ENCODE results near the gene MAPRE2.

Gene MAPRE2

DNA sequence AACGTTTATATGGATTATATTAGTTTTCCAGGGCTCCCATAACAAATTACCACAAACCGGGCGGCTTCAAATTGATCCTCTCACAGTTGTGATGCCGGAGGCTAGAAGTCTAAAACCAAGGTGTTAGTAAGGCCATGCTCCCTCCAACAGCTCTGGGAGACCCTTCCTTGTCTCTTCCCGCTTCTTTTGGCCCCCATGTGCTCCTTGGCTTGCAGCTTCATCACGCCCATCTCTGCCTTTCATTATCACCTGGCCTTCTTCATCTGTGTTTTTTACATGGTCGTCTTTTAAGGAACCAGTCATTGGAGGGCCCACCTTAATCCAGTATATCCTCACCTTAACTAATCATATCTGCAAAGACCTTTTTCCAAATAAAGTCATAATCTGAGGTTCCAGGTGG is 13.9 kb downstream of the MAPRE2 start:
- DNase-seq (ENCODE audit: low spot score), result no peak
- peaks cover 0 to 5% of the 10 kb centered on the region in 2 donors for H3K9me3 ChIP-seq (replicated peaks in 1 of 2; ENCODE audit: control insufficient read depth in 2 of 2, insufficient read depth in 1 of 2, low read depth in 1 of 2, low read length in 2 of 2)
- H3K23ac ChIP-seq (ENCODE audit: low read depth, low read length, poor library complexity), result no peak overlapping the region
- H3K18ac ChIP-seq (ENCODE audit: low read length), result no peak overlapping the region
- no peak overlapping the region for H3K14ac ChIP-seq (ENCODE audit: low read length)
- no peak overlapping the region for H3K4me3 ChIP-seq (ENCODE audit: low read length in 2 of 2)
- peaks cover 1% of the 10 kb centered on the region for H3K79me1 ChIP-seq (ENCODE audit: low read depth, low read length)
- no peak overlapping the region for H2BK120ac ChIP-seq (ENCODE audit: low read depth, low read length)
- H4K91ac ChIP-seq (ENCODE audit: low read depth, low read length, poor library complexity), result no peak overlapping the region
- H3K4me1 ChIP-seq (ENCODE audit: control insufficient read depth in 2 of 2, insufficient read depth in 1 of 2, low read depth in 1 of 2, low read length in 2 of 2), result peaks cover 7 to 10% of the 10 kb centered on the region in 2 donors
- no peak overlapping the region for H3K4me2 ChIP-seq (ENCODE audit: insufficient read depth, low read length, poor library complexity, severe bottlenecking)
- no peak overlapping the region for H4K8ac ChIP-seq (ENCODE audit: low read depth, low read length)
- no peak overlapping the region for H2BK5ac ChIP-seq (ENCODE audit: low read length)
- H2BK15ac ChIP-seq (ENCODE audit: low read length), result no peak overlapping the region
- H3K27ac ChIP-seq (replicated peaks; ENCODE audit: low read length), result no peak overlapping the region
- H2AK5ac ChIP-seq (ENCODE audit: low read depth, low read length), result no peak overlapping the region
- H3K4ac ChIP-seq (ENCODE audit: low read length), result no peak overlapping the region
- no peaks in the 10 kb centered on the region for H3K36me3 ChIP-seq (replicated peaks in 1 of 2; ENCODE audit: control insufficient read depth in 2 of 2, insufficient read depth in 2 of 2, low read length in 2 of 2)
- H2AFZ ChIP-seq (ENCODE audit: low read length), result no peak overlapping the region
- no peaks in the 10 kb centered on the region for H3K27me3 ChIP-seq (ENCODE audit: control insufficient read depth in 3 of 3, insufficient read depth in 3 of 3, low read depth in 1 of 3, low read length in 3 of 3)
- no CpG with 5 or more reads among the region's 7 CpGs for WGBS, 2 donors (ENCODE audit: extremely low coverage in 2 of 2, insufficient read length in 2 of 2, insufficient replicate concordance in 1 of 2)
- no peak overlapping the region for H3K9ac ChIP-seq (ENCODE audit: low read depth, low read length, poor library complexity)
- no peak overlapping the region for H2BK12ac ChIP-seq (ENCODE audit: low read length)

DNA sequence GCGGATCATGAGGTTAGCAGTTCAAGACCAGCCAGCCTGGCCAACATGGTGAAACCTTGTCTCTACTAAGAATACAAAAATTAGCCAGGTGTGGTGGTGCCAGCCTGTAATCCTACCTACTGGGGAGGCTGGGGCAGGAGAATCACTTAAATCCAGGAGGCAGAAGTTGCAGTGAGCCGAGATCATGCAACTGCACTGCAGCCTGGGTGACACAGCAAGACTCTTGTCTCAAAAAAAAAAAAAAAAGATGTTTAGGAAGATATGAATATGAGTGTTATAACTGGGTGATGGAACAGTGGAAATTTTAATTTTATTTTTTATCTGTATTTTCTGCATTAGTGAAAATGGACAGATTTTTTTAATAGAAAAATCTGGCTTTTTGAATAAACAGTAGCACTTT is 14.5 kb downstream of the MAPRE2 start:
- peaks cover 1% of the 10 kb centered on the region for H3K79me1 ChIP-seq (ENCODE audit: low read depth, low read length)
- WGBS, 2 donors (ENCODE audit: extremely low coverage in 2 of 2, insufficient read length in 2 of 2, insufficient replicate concordance in 1 of 2), result no CpG with 5 or more reads among the region's 2 CpGs
- no peak overlapping the region for H3K18ac ChIP-seq (ENCODE audit: low read length)
- no peak overlapping the region for H3K4me2 ChIP-seq (ENCODE audit: insufficient read depth, low read length, poor library complexity, severe bottlenecking)
- H4K91ac ChIP-seq (ENCODE audit: low read depth, low read length, poor library complexity), result no peak overlapping the region
- H3K4ac ChIP-seq (ENCODE audit: low read length), result no peak overlapping the region
- H2AFZ ChIP-seq (ENCODE audit: low read length), result no peak overlapping the region
- peaks cover 0 to 5% of the 10 kb centered on the region in 2 donors for H3K9me3 ChIP-seq (replicated peaks in 1 of 2; ENCODE audit: control insufficient read depth in 2 of 2, insufficient read depth in 1 of 2, low read depth in 1 of 2, low read length in 2 of 2)
- H2BK12ac ChIP-seq (ENCODE audit: low read length), result no peak overlapping the region
- DNase-seq (ENCODE audit: low spot score), result no peak
- no peaks in the 10 kb centered on the region for H3K27me3 ChIP-seq (ENCODE audit: control insufficient read depth in 3 of 3, insufficient read depth in 3 of 3, low read depth in 1 of 3, low read length in 3 of 3)
- H4K8ac ChIP-seq (ENCODE audit: low read depth, low read length), result no peak overlapping the region
- H3K27ac ChIP-seq (replicated peaks; ENCODE audit: low read length), result no peak overlapping the region
- no peak overlapping the region for H2AK5ac ChIP-seq (ENCODE audit: low read depth, low read length)
- H3K23ac ChIP-seq (ENCODE audit: low read depth, low read length, poor library complexity), result no peak overlapping the region
- H2BK15ac ChIP-seq (ENCODE audit: low read length), result no peak overlapping the region
- H3K4me3 ChIP-seq (ENCODE audit: low read length in 2 of 2), result no peak overlapping the region
- no peak overlapping the region for H2BK5ac ChIP-seq (ENCODE audit: low read length)
- H2BK120ac ChIP-seq (ENCODE audit: low read depth, low read length), result no peak overlapping the region
- H3K4me1 ChIP-seq (ENCODE audit: control insufficient read depth in 2 of 2, insufficient read depth in 1 of 2, low read depth in 1 of 2, low read length in 2 of 2), result peaks cover 3 to 8% of the 10 kb centered on the region in 2 donors
- H3K14ac ChIP-seq (ENCODE audit: low read length), result no peak overlapping the region
- H3K9ac ChIP-seq (ENCODE audit: low read depth, low read length, poor library complexity), result no peak overlapping the region
- H3K36me3 ChIP-seq (replicated peaks in 1 of 2; ENCODE audit: control insufficient read depth in 2 of 2, insufficient read depth in 2 of 2, low read length in 2 of 2), result no peaks in the 10 kb centered on the region

DNA sequence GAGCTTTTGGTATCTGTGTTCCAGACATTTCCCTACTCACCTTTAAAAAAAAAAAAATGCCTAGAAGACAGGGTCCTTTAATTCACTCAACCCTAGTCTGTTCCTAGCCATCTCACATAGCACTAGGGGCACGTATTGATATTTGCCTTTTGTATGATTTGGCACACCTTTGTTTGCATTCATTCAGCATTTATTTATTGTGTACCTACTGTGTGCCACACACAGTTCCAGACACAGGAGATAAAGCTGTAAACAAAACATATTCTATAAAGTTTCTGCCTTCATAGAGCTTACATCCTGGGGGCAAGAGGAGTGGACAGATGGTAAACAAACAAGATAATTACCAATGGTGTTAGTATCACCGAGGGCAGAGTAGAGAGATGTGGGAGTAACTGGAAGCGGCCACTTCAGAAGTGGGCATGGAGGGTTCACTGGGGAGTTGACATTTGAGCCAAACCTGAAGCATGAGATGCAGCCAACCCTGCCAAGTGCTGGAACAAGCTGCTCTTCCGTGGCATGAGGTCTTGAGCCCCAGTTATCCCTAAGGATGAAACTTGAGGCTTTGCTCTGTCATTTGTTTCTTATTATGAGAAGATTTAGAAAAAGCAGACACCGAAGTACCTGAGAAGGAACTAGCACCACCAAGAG is 18.2 kb downstream of the MAPRE2 start:
- Histone ChIP-seq H2BK120ac (ENCODE audit: low read depth, low read length) (no peak overlapping the region), H3K36me3 (replicated peaks in 1 of 2; ENCODE audit: control insufficient read depth in 2 of 2, insufficient read depth in 2 of 2, low read length in 2 of 2) (no peaks in the 10 kb centered on the region), H2AK5ac (ENCODE audit: low read depth, low read length) (no peak overlapping the region), H3K23ac (ENCODE audit: low read depth, low read length, poor library complexity) (no peak overlapping the region), H3K9ac (ENCODE audit: low read depth, low read length, poor library complexity) (no peak overlapping the region), H2BK5ac (ENCODE audit: low read length) (no peak overlapping the region), H3K4me1 (ENCODE audit: control insufficient read depth in 2 of 2, insufficient read depth in 1 of 2, low read depth in 1 of 2, low read length in 2 of 2) (peaks cover 10 to 15% of the 10 kb centered on the region in 2 donors), H3K4me3 (ENCODE audit: low read length in 2 of 2) (no peak overlapping the region), H3K27ac (replicated peaks; ENCODE audit: low read length) (no peak overlapping the region), H2BK12ac (ENCODE audit: low read length) (no peak overlapping the region), H3K27me3 (ENCODE audit: control insufficient read depth in 3 of 3, insufficient read depth in 3 of 3, low read depth in 1 of 3, low read length in 3 of 3) (no peaks in the 10 kb centered on the region), H3K79me1 (ENCODE audit: low read depth, low read length) (no peaks in the 10 kb centered on the region), H3K4me2 (ENCODE audit: insufficient read depth, low read length, poor library complexity, severe bottlenecking) (no peak overlapping the region), H2BK15ac (ENCODE audit: low read length) (no peak overlapping the region), H3K18ac (ENCODE audit: low read length) (no peak overlapping the region), H4K8ac (ENCODE audit: low read depth, low read length) (no peak overlapping the region), H2AFZ (ENCODE audit: low read length) (no peak overlapping the region), H3K4ac (ENCODE audit: low read length) (no peak overlapping the region), H3K9me3 (replicated peaks in 1 of 2; ENCODE audit: control insufficient read depth in 2 of 2, insufficient read depth in 1 of 2, low read depth in 1 of 2, low read length in 2 of 2) (peaks cover 0 to 3% of the 10 kb centered on the region in 2 donors), H3K14ac (ENCODE audit: low read length) (no peak overlapping the region), H4K91ac (ENCODE audit: low read depth, low read length, poor library complexity) (no peak overlapping the region)
- DNase-seq (ENCODE audit: low spot score), result no peak
- no CpG with 5 or more reads among the region's 5 CpGs for WGBS, 2 donors (ENCODE audit: extremely low coverage in 2 of 2, insufficient read length in 2 of 2, insufficient replicate concordance in 1 of 2)

DNA sequence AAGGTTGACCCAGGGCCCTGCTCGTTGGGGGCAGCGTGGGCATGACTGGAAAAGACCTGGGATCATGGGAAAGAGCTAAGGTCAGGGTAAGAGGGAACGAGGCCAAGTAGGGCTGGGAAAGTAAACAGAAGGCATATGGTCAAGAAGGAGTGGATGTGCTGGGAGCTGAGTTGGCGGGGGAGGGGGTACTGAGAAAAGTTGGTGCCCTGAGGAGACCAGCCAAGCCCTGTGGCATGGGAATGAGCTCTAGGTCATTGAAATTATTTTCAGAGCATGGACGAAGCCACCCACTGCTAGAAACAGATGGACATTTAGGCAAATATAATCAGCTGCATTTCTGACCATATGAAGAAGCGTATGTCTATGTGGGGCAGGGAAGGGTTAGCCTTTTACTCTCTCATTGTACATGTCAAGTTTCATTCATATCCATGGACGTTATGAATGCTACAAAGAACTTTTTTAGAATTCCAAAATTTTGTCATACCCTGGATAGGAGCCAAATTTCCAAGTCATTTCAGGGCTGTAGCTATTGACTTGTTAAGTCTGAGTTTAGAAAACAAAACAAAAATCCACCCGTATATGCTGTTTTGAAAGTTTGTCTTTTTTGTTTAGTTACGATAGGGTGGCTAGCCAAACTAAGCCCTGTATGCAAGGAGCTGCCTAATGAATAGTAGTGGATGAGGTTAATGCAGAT is 19.1 kb downstream of the MAPRE2 start:
- Histone ChIP-seq H3K9me3 (replicated peaks in 1 of 2; ENCODE audit: control insufficient read depth in 2 of 2, insufficient read depth in 1 of 2, low read depth in 1 of 2, low read length in 2 of 2) (no peaks in the 10 kb centered on the region), H3K27me3 (ENCODE audit: control insufficient read depth in 3 of 3, insufficient read depth in 3 of 3, low read depth in 1 of 3, low read length in 3 of 3) (no peaks in the 10 kb centered on the region), H4K8ac (ENCODE audit: low read depth, low read length) (no peak overlapping the region), H2AFZ (ENCODE audit: low read length) (no peak overlapping the region), H3K4me3 (ENCODE audit: low read length in 2 of 2) (no peak overlapping the region), H3K4me1 (ENCODE audit: control insufficient read depth in 2 of 2, insufficient read depth in 1 of 2, low read depth in 1 of 2, low read length in 2 of 2) (peaks cover 10 to 15% of the 10 kb centered on the region in 2 donors), H3K9ac (ENCODE audit: low read depth, low read length, poor library complexity) (no peak overlapping the region), H3K27ac (replicated peaks; ENCODE audit: low read length) (no peak overlapping the region), H2AK5ac (ENCODE audit: low read depth, low read length) (no peak overlapping the region), H2BK15ac (ENCODE audit: low read length) (no peak overlapping the region), H3K4ac (ENCODE audit: low read length) (no peak overlapping the region), H2BK5ac (ENCODE audit: low read length) (no peak overlapping the region), H2BK120ac (ENCODE audit: low read depth, low read length) (no peak overlapping the region), H3K23ac (ENCODE audit: low read depth, low read length, poor library complexity) (no peak overlapping the region), H3K36me3 (replicated peaks in 1 of 2; ENCODE audit: control insufficient read depth in 2 of 2, insufficient read depth in 2 of 2, low read length in 2 of 2) (no peaks in the 10 kb centered on the region), H3K79me1 (ENCODE audit: low read depth, low read length) (no peaks in the 10 kb centered on the region), H3K18ac (ENCODE audit: low read length) (peak overlapping the region; percentile 22), H2BK12ac (ENCODE audit: low read length) (no peak overlapping the region), H4K91ac (ENCODE audit: low read depth, low read length, poor library complexity) (no peak overlapping the region), H3K14ac (ENCODE audit: low read length) (peak overlapping the region; percentile 42), H3K4me2 (ENCODE audit: insufficient read depth, low read length, poor library complexity, severe bottlenecking) (no peak overlapping the region)
- no peak for DNase-seq (ENCODE audit: low spot score)
- WGBS, 2 donors (ENCODE audit: extremely low coverage in 2 of 2, insufficient read length in 2 of 2, insufficient replicate concordance in 1 of 2), result no CpG with 5 or more reads among the region's 9 CpGs
